ENCODE results near the gene LBHD2.

The LBHD2 gene

GRCh38 chr14:103131580-103131979 lies 47.6 kb downstream of the LBHD2 start:
- Histone ChIP-seq H3K27ac (replicated peaks) (no peak overlapping the region), H3K27me3 (ENCODE audit: insufficient read depth, poor library complexity, severe bottlenecking) (no peaks in the 10 kb centered on the region), H3K4me3 (replicated peaks; ENCODE audit: insufficient read depth, low read length) (no peak overlapping the region)
- TF ChIP-seq SPI1 (IDR thresholded peaks at IDR 0.05; ENCODE audit: borderline replicate concordance, low read depth) (no peak), REST (IDR thresholded peaks at IDR 0.05; ENCODE audit: insufficient replicate concordance, low read depth) (no peak), GABPA (IDR thresholded peaks at IDR 0.05; ENCODE audit: low read depth) (no peak), CTCF (IDR thresholded peaks at IDR 0.05; ENCODE audit: insufficient read depth, low read length) (no peak), POLR2AphosphoS5 (IDR thresholded peaks at IDR 0.05; ENCODE audit: low read depth) (no peak)
- DNase-seq (ENCODE audit: low read depth in 1 of 2, low spot score in 1 of 2) = no peak

DNA sequence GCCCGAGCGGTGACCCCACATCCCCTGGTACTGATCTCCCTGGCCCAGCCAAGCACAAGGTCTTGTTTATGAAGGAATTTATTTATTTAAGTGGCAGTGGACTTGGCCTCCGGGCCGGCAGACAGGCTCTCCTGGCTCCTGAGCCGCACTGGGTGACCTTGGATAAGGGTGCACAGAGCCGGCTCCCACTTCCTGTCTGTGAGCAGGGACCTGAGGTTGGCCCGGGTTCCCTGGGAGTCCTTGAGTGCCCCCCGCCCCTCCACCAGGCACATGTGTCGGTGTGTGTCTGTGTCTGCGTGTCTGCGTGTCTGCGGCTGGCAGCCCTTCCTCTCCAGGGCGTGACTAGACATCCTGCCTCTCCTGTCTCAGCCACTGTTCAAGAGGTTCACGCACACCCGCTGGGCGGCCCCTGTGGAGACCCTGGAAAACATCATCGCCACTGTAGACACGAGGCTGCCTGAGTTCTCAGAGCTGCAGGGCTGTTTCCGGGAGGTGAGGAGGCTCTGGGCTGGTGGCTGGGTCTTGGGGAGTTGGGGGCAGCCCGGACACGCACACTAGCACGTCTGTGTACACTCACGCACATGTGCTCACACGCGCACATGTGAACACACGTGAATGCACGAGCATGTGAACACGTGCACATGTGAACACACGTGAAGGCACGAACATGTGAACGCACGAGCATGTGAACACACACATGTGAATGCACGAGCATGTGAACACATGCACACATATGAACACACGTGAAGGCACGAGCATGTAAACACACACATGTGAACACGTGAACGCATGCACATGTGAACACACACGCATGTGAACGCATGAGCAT lies 48.6 kb downstream of the LBHD2 start:
- Histone ChIP-seq H3K27ac (replicated peaks) (no peak overlapping the region), H3K4me3 (replicated peaks; ENCODE audit: insufficient read depth, low read length) (no peak overlapping the region), H3K27me3 (ENCODE audit: insufficient read depth, poor library complexity, severe bottlenecking) (no peaks in the 10 kb centered on the region)
- no peak for DNase-seq (ENCODE audit: low read depth in 1 of 2, low spot score in 1 of 2)
- TF ChIP-seq CTCF (IDR thresholded peaks at IDR 0.05; ENCODE audit: insufficient read depth, low read length) (no peak), GABPA (IDR thresholded peaks at IDR 0.05; ENCODE audit: low read depth) (no peak), SPI1 (IDR thresholded peaks at IDR 0.05; ENCODE audit: borderline replicate concordance, low read depth) (no peak), POLR2AphosphoS5 (IDR thresholded peaks at IDR 0.05; ENCODE audit: low read depth) (no peak)

- H3K4me3 ChIP-seq (replicated peaks; ENCODE audit: insufficient read depth, low read length) = no peak overlapping the region
- H3K27ac ChIP-seq (replicated peaks) = no peak overlapping the region
- TF ChIP-seq GABPA (IDR thresholded peaks at IDR 0.05; ENCODE audit: low read depth) (no peak), SPI1 (IDR thresholded peaks at IDR 0.05; ENCODE audit: borderline replicate concordance, low read depth) (no peak), REST (IDR thresholded peaks at IDR 0.05; ENCODE audit: insufficient replicate concordance, low read depth) (no peak), CTCF (IDR thresholded peaks at IDR 0.05; ENCODE audit: insufficient read depth, low read length) (no peak), POLR2AphosphoS5 (IDR thresholded peaks at IDR 0.05; ENCODE audit: low read depth) (no peak)
- DNase-seq (ENCODE audit: low read depth in 1 of 2, low spot score in 1 of 2) = no peak
- no peaks in the 10 kb centered on the region for H3K27me3 ChIP-seq (ENCODE audit: insufficient read depth, poor library complexity, severe bottlenecking)
These were observed 49.5 kb downstream of the LBHD2 start for GRCh38 chr14:103133210-103134140.

All from HL-60 (cell line).